ENCODE data around the gene HTR6.

Gene HTR6

DNA sequence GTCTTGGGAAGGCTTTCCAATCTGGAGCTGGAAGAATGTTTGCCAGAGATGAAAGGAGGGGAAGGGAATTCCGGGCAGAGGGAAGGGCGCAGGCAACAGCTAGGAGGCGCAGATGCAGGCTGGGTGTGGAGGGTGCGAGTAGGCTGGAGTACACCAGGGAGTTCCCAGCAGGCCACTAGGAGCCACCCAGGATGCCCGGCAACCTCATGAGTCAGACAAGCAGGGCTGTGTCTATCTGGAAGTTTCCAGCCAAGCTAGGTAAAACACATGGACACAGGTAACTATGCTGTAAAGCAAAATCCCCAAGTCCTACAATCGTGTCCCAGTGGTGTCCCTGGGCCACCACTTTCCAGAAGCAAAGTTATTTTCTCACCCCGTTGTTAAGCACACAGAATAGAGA, 21.6 kb upstream of the HTR6 start:
- H3K79me2 ChIP-seq (ENCODE audit: low read length), result no peaks in the 10 kb centered on the region
- H3K27ac ChIP-seq (ENCODE audit: low read length), result no peak overlapping the region
- H3K9me2 ChIP-seq (replicated peaks; ENCODE audit: insufficient read depth, low read length), result no peaks in the 10 kb centered on the region
- no peaks in the 10 kb centered on the region for H3K36me3 ChIP-seq (replicated peaks; ENCODE audit: insufficient read depth, low read length)
- H3K9me3 ChIP-seq (replicated peaks; ENCODE audit: insufficient read depth, low read length), result no peaks in the 10 kb centered on the region
- no peak for TF ChIP-seq EZH2phosphoT487 (IDR thresholded peaks at IDR 0.05; ENCODE audit: low read length)
- TF ChIP-seq EZH2 (optimal IDR thresholded peaks at IDR 0.05; ENCODE audit: low read depth, low read length), result no peak
- TF ChIP-seq, protein P1, sequence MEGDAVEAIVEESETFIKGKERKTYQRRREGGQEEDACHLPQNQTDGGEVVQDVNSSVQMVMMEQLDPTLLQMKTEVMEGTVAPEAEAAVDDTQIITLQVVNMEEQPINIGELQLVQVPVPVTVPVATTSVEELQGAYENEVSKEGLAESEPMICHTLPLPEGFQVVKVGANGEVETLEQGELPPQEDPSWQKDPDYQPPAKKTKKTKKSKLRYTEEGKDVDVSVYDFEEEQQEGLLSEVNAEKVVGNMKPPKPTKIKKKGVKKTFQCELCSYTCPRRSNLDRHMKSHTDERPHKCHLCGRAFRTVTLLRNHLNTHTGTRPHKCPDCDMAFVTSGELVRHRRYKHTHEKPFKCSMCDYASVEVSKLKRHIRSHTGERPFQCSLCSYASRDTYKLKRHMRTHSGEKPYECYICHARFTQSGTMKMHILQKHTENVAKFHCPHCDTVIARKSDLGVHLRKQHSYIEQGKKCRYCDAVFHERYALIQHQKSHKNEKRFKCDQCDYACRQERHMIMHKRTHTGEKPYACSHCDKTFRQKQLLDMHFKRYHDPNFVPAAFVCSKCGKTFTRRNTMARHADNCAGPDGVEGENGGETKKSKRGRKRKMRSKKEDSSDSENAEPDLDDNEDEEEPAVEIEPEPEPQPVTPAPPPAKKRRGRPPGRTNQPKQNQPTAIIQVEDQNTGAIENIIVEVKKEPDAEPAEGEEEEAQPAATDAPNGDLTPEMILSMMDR (IDR thresholded peaks at IDR 0.05; ENCODE audit: low read length), result no peak
- H3K4me3 ChIP-seq (ENCODE audit: low read length), result no peak overlapping the region
- no peak overlapping the region for H3K9ac ChIP-seq (ENCODE audit: low read length)
- H3K4me2 ChIP-seq (ENCODE audit: low read depth, low read length), result no peak overlapping the region
- peaks cover 52% of the 10 kb centered on the region for H3K27me3 ChIP-seq (replicated peaks; ENCODE audit: insufficient read depth, low read length)
- no peaks in the 10 kb centered on the region for H3F3A ChIP-seq (ENCODE audit: insufficient read depth, low read length)
- H3K4me1 ChIP-seq (ENCODE audit: low read length), result no peaks in the 10 kb centered on the region
- H2AFZ ChIP-seq (ENCODE audit: low read length), result no peak overlapping the region
- DNase-seq, result no peak
- no peaks in the 10 kb centered on the region for H4K20me1 ChIP-seq (ENCODE audit: insufficient read depth, low read length)

DNA sequence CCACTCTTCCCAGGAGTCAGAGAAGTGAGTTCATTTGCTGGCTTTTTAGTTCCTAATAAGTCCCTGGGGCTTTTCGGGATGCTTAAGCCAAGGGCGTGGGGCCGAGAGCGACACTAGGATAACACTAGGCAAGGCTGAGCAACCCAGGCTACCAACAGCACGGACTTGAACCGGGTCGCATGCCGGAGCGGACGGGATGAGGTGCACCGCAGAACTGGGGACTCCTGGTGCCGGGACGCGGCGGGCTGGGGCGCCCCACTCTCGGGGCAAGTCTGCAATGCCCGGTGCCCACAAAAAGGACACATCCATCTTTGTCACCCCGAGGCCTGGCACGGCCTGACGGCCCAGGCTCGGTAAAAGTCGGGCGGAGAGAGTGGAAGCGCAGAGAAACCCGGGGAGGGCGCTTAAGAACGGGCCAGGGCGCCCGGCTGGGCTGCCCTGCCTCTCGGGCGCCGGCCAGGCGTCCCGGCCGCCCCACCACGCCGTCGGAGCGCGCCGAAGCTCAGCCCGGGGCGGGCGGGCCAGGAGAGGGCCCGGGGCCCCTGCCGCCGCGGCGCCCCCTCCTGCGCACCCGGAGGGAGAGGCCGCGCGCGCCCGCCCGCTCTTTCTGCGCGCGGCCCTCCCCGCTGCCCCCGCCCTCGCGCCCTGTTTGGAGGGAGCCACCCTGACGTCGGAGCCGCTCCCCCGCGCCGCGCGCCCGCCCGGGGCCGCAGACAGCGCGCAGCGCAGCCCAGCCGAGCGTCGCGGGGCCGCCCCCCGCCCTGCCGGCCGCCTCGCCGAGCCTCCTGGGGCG, 20.9 kb upstream of the HTR6 start, which contains the start of gene NBL1:
Gene NBL1 (plus strand): TSS at position 710 of the 793 bp plus-strand sequence. CDS start 10,720 bp downstream, outside the sequence.
- DNase-seq, result no peak

DNA sequence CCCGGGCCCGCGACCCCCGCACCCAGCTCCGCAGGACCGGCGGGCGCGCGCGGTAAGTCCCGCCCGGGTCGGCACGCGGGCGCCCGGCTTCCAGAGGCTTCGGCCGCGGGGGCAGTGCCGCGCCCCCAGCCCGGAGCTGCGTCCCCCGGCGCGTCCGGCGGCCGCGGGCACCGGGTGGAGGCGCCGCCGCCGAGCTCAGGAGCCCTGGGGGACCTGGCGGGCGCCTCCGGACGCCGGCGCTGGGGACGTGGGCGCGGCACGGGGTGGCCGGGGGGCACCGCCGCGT, 20.3 kb upstream of the HTR6 start:
- Histone ChIP-seq H3K79me2 (ENCODE audit: low read length) (no peaks in the 10 kb centered on the region), H3F3A (ENCODE audit: insufficient read depth, low read length) (no peaks in the 10 kb centered on the region), H3K9ac (ENCODE audit: low read length) (no peak overlapping the region), H3K4me2 (ENCODE audit: low read depth, low read length) (peak overlapping the region; percentile 75; the same call in 1 of the 2 replicates), H3K27me3 (replicated peaks; ENCODE audit: insufficient read depth, low read length) (peaks cover 52% of the 10 kb centered on the region), H3K4me3 (ENCODE audit: low read length) (peak overlapping the region; percentile 46; the same call in 1 of the 2 replicates), H3K9me3 (replicated peaks; ENCODE audit: insufficient read depth, low read length) (no peaks in the 10 kb centered on the region), H3K36me3 (replicated peaks; ENCODE audit: insufficient read depth, low read length) (no peaks in the 10 kb centered on the region), H3K27ac (ENCODE audit: low read length) (no peak overlapping the region), H4K20me1 (ENCODE audit: insufficient read depth, low read length) (no peaks in the 10 kb centered on the region), H3K4me1 (ENCODE audit: low read length) (no peaks in the 10 kb centered on the region), H3K9me2 (replicated peaks; ENCODE audit: insufficient read depth, low read length) (no peaks in the 10 kb centered on the region), H2AFZ (ENCODE audit: low read length) (no peak overlapping the region)
- TF ChIP-seq EZH2phosphoT487 (IDR thresholded peaks at IDR 0.05; ENCODE audit: low read length), result no peak
- DNase-seq, result no peak

More for the DNA sequence above, 20.9 kb upstream of the HTR6 start, which contains the start of gene NBL1:
- TF ChIP-seq EZH2 (optimal IDR thresholded peaks at IDR 0.05; ENCODE audit: low read depth, low read length) (peak; percentile 53), EZH2phosphoT487 (IDR thresholded peaks at IDR 0.05; ENCODE audit: low read length) (no peak)
- Histone ChIP-seq H3K4me2 (ENCODE audit: low read depth, low read length) (peak within 1 kb of the TSS; percentile 75), H3K9ac (ENCODE audit: low read length) (no peak within 1 kb of the TSS), H3K79me2 (ENCODE audit: low read length) (no peaks in the 10 kb centered on the region), H3K4me3 (ENCODE audit: low read length) (peak within 1 kb of the TSS; percentile 46), H3K4me1 (ENCODE audit: low read length) (no peaks in the 10 kb centered on the region), H3K36me3 (replicated peaks; ENCODE audit: insufficient read depth, low read length) (no peaks in the 10 kb centered on the region), H3F3A (ENCODE audit: insufficient read depth, low read length) (no peaks in the 10 kb centered on the region), H3K9me2 (replicated peaks; ENCODE audit: insufficient read depth, low read length) (no peaks in the 10 kb centered on the region), H2AFZ (ENCODE audit: low read length) (peak within 1 kb of the TSS; percentile 33; the same call in 1 of the 2 replicates), H3K27me3 (replicated peaks; ENCODE audit: insufficient read depth, low read length) (peaks cover 52% of the 10 kb centered on the region), H3K9me3 (replicated peaks; ENCODE audit: insufficient read depth, low read length) (no peaks in the 10 kb centered on the region), H3K27ac (ENCODE audit: low read length) (no peak within 1 kb of the TSS), H4K20me1 (ENCODE audit: insufficient read depth, low read length) (no peaks in the 10 kb centered on the region)

DNA sequence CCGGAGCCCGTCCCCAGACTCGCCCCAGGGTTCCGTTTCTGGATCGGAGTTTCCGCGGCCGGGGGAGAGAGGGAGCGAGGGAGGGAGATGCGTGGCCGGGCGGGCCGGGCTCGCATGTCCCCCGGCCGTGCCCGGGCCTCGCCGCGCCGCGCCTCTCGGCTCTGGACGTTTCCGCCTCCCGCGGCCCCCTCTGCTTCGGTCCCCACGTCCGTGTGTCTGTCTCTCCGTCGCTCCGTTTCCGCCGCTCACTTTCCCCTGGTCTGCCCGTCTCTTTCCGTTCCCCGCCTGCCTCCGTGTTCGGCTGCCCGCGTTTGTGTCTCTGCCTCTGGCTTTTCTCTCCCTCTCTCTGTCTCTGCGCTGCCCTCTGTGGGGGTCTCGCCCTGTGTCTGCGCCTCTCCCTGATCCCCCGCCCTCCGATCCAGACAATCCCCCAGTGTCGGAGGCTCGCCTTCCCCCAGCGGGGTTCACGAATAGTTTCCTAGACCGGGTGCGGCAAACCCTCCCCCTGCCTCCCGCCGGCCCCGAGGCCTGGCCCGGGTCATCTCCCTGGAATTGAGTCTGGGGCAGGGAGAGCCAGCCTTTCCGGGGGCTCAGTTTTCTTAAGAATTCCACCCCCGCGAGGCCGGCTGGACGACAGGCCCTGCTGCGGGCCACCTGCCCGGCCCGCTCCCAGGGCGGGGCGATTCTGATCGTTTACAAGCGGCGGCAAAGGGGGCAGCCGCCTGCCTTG, 19.8 kb upstream of the HTR6 start:
- H3K79me2 ChIP-seq (ENCODE audit: low read length), result no peaks in the 10 kb centered on the region
- H3K9me3 ChIP-seq (replicated peaks; ENCODE audit: insufficient read depth, low read length), result no peaks in the 10 kb centered on the region
- peak overlapping the region; percentile 75 for H3K4me2 ChIP-seq (ENCODE audit: low read depth, low read length)
- H3K4me1 ChIP-seq (ENCODE audit: low read length), result no peaks in the 10 kb centered on the region
- H3K36me3 ChIP-seq (replicated peaks; ENCODE audit: insufficient read depth, low read length), result no peaks in the 10 kb centered on the region
- DNase-seq, result no peak
- no peak overlapping the region for H3K27ac ChIP-seq (ENCODE audit: low read length)
- TF ChIP-seq EZH2 (optimal IDR thresholded peaks at IDR 0.05; ENCODE audit: low read depth, low read length) (peak; percentile 99), EZH2phosphoT487 (IDR thresholded peaks at IDR 0.05; ENCODE audit: low read length) (peak; percentile 92; the same call in 1 of the 2 replicates)
- TF ChIP-seq, protein P1 (IDR thresholded peaks at IDR 0.05; ENCODE audit: low read length), result no peak
- no peak overlapping the region for H3K9ac ChIP-seq (ENCODE audit: low read length)
- peaks cover 52% of the 10 kb centered on the region for H3K27me3 ChIP-seq (replicated peaks; ENCODE audit: insufficient read depth, low read length)
- H2AFZ ChIP-seq (ENCODE audit: low read length), result peak overlapping the region; percentile 33; the same call in 1 of the 2 replicates
- H3K4me3 ChIP-seq (ENCODE audit: low read length), result peak overlapping the region; percentile 46
- no peaks in the 10 kb centered on the region for H3F3A ChIP-seq (ENCODE audit: insufficient read depth, low read length)
- no peaks in the 10 kb centered on the region for H3K9me2 ChIP-seq (replicated peaks; ENCODE audit: insufficient read depth, low read length)
- H4K20me1 ChIP-seq (ENCODE audit: insufficient read depth, low read length), result no peaks in the 10 kb centered on the region

Measured in MM.1S (cell line).